Fibroblast of pulmonary artery (primary cell): ENCODE results near the gene FBXW10B.
A peak's percentile ranks its signal among the peaks of the same experiment; 100 is the strongest.
"Not testable (repeated sequence)": the region's sequence is repeated elsewhere in the genome, so short reads cannot be mapped to it uniquely, and the experiment has no call there.

ENCODE experiments used
- DNase-seq: peaks from one replicate; pipeline ENCODE4 v3.0.0-alpha.2; 2010; ENCODE audit warnings: low read depth
- H3K4me3 ChIP-seq: replicated peaks from 2 replicates; pipeline ENCODE4 v1.5.1; 2011; ENCODE audit warnings: low read depth, mild to moderate bottlenecking, control low read depth, low read length, moderate library complexity
- CTCF ChIP-seq: IDR thresholded peaks from 2 replicates; pipeline ENCODE4 v1.5.1; 2011; ENCODE audit warnings: mild to moderate bottlenecking, control low read depth, low read length, inconsistent platforms; ENCODE audit errors: missing control alignments

FBXW10B gene

GRCh38 chr17:15619331-15620058 lies at the start of gene FBXW10B:
Gene FBXW10B, minus strand, starts transcription at chr17:15619704. Its CDS starts 192 bp downstream, at chr17:15619512.
- DNase-seq, result not testable (repeated sequence)
- peak within 1 kb of the TSS; percentile 17 for H3K4me3 ChIP-seq

GRCh38 chr17:15663691-15664090 lies 44.2 kb upstream of the FBXW10B start:
- no peak overlapping the region for H3K4me3 ChIP-seq
- no peak for DNase-seq
- TF ChIP-seq CTCF, result no peak

- DNase-seq, result no peak
- H3K4me3 ChIP-seq, result no peak overlapping the region
- TF ChIP-seq CTCF, result no peak
Observed at GRCh38 chr17:15663176-15663575, 43.7 kb upstream of the FBXW10B start.

- H3K4me3 ChIP-seq, result no peak overlapping the region
- TF ChIP-seq CTCF, result no peak
- DNase-seq, result no peak
Observed at GRCh38 chr17:15662681-15663080, 43.2 kb upstream of the FBXW10B start.

GRCh38 chr17:15660077-15660476 lies 40.6 kb upstream of the FBXW10B start:
- no peak for DNase-seq

GRCh38 chr17:15659663-15660062 lies 40.2 kb upstream of the FBXW10B start:
- peak; percentile 47 for DNase-seq
- H3K4me3 ChIP-seq, result no peak overlapping the region
- no peak for TF ChIP-seq CTCF

More at GRCh38 chr17:15660077-15660476, 40.6 kb upstream of the FBXW10B start:
- no peak overlapping the region for H3K4me3 ChIP-seq
- TF ChIP-seq CTCF, result no peak

- TF ChIP-seq CTCF, result no peak
- no peak for DNase-seq
- H3K4me3 ChIP-seq, result no peak overlapping the region
Observed at GRCh38 chr17:15659236-15659635, 39.7 kb upstream of the FBXW10B start.
